Sigmoid colon (tissue), 4 donors: Measurements from ENCODE around the gene ZNF786.

Experiments
- EP300 ChIP-seq, 4 donors: sonication (generic); formaldehyde crosslinking; IDR thresholded peaks; one replicate each; pipeline ENCODE4 v1.6.1; 2017; ENCODE audit warnings: antibody characterized with exemption in 4 of 4
- POLR2A ChIP-seq, 2 donors: fragments of 450-650 bp; IDR thresholded peaks; one replicate each; pipeline ENCODE4 v1.6.1; 2016; ENCODE audit warnings: antibody characterized with exemption in 2 of 2, mild to moderate bottlenecking in 2 of 2, moderate library complexity in 2 of 2
- POLR2AphosphoS5 ChIP-seq, 4 donors: sonication (generic); formaldehyde crosslinking; IDR thresholded peaks; one replicate each; pipeline ENCODE4 v1.6.1; 2017; ENCODE audit warnings: antibody characterized with exemption in 4 of 4
- TF ChIP-seq, protein P1 (sequence below), 4 experiments: fragments of 450-650 bp in 3 of 4; fragments of 200-600 bp in 1 of 4; IDR thresholded peaks; one replicate each; pipeline ENCODE4 v1.5.1; 2016 to 2019; ENCODE audit warnings: antibody characterized with exemption in 4 of 4, mild to moderate bottlenecking in 3 of 4, moderate library complexity in 2 of 4

DNA sequence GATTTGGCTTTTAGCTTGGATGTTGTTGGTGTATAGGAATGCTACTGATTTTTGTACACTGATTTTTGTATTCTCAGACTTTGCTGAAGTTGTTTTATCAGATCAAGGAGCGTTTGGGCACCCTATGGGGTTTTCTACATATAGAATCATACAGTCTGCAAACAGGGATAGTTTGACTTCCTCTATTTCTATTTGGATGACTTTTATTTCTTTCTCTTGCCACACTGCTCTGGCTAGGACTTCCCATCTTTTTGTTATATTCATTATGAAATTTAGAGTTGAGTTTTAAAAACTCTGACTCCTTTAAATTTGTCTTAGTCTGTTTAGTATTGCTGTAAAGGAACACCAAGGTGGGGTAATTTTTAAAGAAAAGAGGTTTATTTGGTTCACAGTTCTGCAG, 4.7 kb downstream of the ZNF786 start:
- TF ChIP-seq, protein P1, sequence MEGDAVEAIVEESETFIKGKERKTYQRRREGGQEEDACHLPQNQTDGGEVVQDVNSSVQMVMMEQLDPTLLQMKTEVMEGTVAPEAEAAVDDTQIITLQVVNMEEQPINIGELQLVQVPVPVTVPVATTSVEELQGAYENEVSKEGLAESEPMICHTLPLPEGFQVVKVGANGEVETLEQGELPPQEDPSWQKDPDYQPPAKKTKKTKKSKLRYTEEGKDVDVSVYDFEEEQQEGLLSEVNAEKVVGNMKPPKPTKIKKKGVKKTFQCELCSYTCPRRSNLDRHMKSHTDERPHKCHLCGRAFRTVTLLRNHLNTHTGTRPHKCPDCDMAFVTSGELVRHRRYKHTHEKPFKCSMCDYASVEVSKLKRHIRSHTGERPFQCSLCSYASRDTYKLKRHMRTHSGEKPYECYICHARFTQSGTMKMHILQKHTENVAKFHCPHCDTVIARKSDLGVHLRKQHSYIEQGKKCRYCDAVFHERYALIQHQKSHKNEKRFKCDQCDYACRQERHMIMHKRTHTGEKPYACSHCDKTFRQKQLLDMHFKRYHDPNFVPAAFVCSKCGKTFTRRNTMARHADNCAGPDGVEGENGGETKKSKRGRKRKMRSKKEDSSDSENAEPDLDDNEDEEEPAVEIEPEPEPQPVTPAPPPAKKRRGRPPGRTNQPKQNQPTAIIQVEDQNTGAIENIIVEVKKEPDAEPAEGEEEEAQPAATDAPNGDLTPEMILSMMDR (IDR thresholded peaks at IDR 0.05), result no peak
- no peak for TF ChIP-seq POLR2A (IDR thresholded peaks at IDR 0.05)
- no peak for TF ChIP-seq POLR2AphosphoS5 (IDR thresholded peaks at IDR 0.05)
- TF ChIP-seq EP300 (IDR thresholded peaks at IDR 0.05), result no peak
